Stimulated activated CD4-positive, alpha-beta T cell treated with anti-CD3 and anti-CD28 coated beads, TNF-alpha, amount 100 ng/mL, for 1 hour (primary cell): ENCODE data around the gene SLC22A3.

Experiments used
- DNase-seq, 3 donors: peaks; one replicate each; pipeline ENCODE4 v3.0.0-alpha.2; 2020; ENCODE audit warnings: low read depth in 3 of 3, low spot score in 1 of 3

SLC22A3 gene

GRCh38 chr6:160494576-160494975 is 146.4 kb downstream of the SLC22A3 start:
- DNase-seq, result no peak

DNA sequence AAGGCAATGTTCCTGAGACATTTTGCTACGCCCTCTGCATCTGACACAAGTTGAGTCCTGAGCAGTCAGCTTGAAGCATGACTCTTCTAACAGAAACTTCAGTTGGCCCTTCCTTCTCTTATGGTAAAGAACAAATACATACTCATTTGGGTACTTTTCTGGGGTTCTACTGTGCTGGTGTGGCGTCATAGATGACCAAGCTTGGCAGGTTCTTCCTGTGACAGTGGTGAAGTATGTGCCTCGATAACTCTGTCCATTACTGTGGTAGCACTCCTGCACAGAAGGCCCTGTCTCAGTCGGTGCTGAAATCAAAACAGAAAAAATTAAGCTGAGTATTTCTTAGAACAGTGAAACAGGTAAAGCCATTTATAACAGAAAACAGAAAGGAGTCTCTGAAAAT is 152.5 kb downstream of the SLC22A3 start:
- no peak for DNase-seq
